ENCODE results near the gene DEDD2.

DEDD2 gene

GRCh38 chr19:42200116-42200715 lies 17.3 kb downstream of the DEDD2 start:
- no peak for DNase-seq (ENCODE audit: low spot score)

- no peak for DNase-seq (ENCODE audit: low spot score)
Observed at GRCh38 chr19:42199440-42200115, 17.9 kb downstream of the DEDD2 start.

- DNase-seq (ENCODE audit: low spot score) = no peak
Observed at GRCh38 chr19:42198676-42199439, 18.6 kb downstream of the DEDD2 start.

GRCh38 chr19:42197375-42197817 lies 20.1 kb downstream of the DEDD2 start:
- DNase-seq (ENCODE audit: low spot score) = no peak

- DNase-seq (ENCODE audit: low spot score) = no peak
Observed at GRCh38 chr19:42196011-42197001, 21.2 kb downstream of the DEDD2 start.

- DNase-seq (ENCODE audit: low spot score) = no peak
Observed at GRCh38 chr19:42193706-42194105, 23.8 kb downstream of the DEDD2 start.

- no peak for DNase-seq (ENCODE audit: low spot score)
Observed at GRCh38 chr19:42193294-42193693, 24.2 kb downstream of the DEDD2 start.

GRCh38 chr19:42191855-42192254 lies 25.6 kb downstream of the DEDD2 start:
- no peak for DNase-seq (ENCODE audit: low spot score)

GRCh38 chr19:42191330-42191729 lies 26.1 kb downstream of the DEDD2 start:
- DNase-seq (ENCODE audit: low spot score) = no peak

- DNase-seq (ENCODE audit: low spot score) = peak; percentile 45
Observed at GRCh38 chr19:42189133-42189532, 28.3 kb downstream of the DEDD2 start.

GRCh38 chr19:42188665-42189064 lies 28.8 kb downstream of the DEDD2 start:
- DNase-seq (ENCODE audit: low spot score) = no peak

- no peak for DNase-seq (ENCODE audit: low spot score)
Observed at GRCh38 chr19:42185277-42185676, 32.2 kb downstream of the DEDD2 start.

GRCh38 chr19:42184401-42184861 lies 33.0 kb downstream of the DEDD2 start:
- DNase-seq (ENCODE audit: low spot score) = peak; percentile 86

- peak; percentile 90 for DNase-seq (ENCODE audit: low spot score)
Observed at GRCh38 chr19:42178791-42179674, 38.4 kb downstream of the DEDD2 start.

- DNase-seq (ENCODE audit: low spot score) = no peak
Observed at GRCh38 chr19:42177686-42178019, 39.8 kb downstream of the DEDD2 start.

GRCh38 chr19:42176990-42177685 lies 40.3 kb downstream of the DEDD2 start:
- peak; percentile 94 for DNase-seq (ENCODE audit: low spot score)

GRCh38 chr19:42176649-42176989 lies 40.9 kb downstream of the DEDD2 start:
- no peak for DNase-seq (ENCODE audit: low spot score)

- DNase-seq (ENCODE audit: low spot score) = peak; percentile 46
Observed at GRCh38 chr19:42175952-42176648, 41.4 kb downstream of the DEDD2 start.
